A549 (cell line): Measurements from ENCODE around the gene GFPT1.

Experiments
- BCL3 ChIP-seq: fragments of >200 bp; sonication (Bioruptor Twin); formaldehyde crosslinking; IDR thresholded peaks from 3 replicates; pipeline ENCODE4 v1.6.1; 2016
- CEBPB ChIP-seq, 2 experiments: fragments of >200 bp in 1 of 2; sonication (Bioruptor Twin) in 1 of 2; formaldehyde crosslinking in 1 of 2; IDR thresholded peaks; 2 replicates each; pipeline ENCODE4 v1.6.1; 2012 to 2016
- CTCF ChIP-seq: fragments of >200 bp; sonication (Bioruptor Twin); formaldehyde crosslinking; IDR thresholded peaks from 3 replicates; pipeline ENCODE4 v1.5.1; 2016
- EHMT2 ChIP-seq: fragments of 200-600 bp; sonication (generic); IDR thresholded peaks from 2 replicates; pipeline ENCODE4 v1.6.1; 2016; ENCODE audit warnings: antibody characterized with exemption, low read depth, mild to moderate bottlenecking, moderate library complexity
- EP300 ChIP-seq, 2 experiments: fragments of >200 bp; sonication (Bioruptor Twin); formaldehyde crosslinking; IDR thresholded peaks; 2 replicates in 1 of 2; 3 replicates in 1 of 2; pipeline ENCODE4 v1.6.1; 2016 to 2017
- ESRRA ChIP-seq: fragments of 150-350 bp; IDR thresholded peaks from 2 replicates; pipeline ENCODE4 v1.6.1; 2014; ENCODE audit warnings: mild to moderate bottlenecking, low read length, borderline replicate concordance
- JUN ChIP-seq, 2 experiments: fragments of >200 bp; sonication (Bioruptor Twin); formaldehyde crosslinking; IDR thresholded peaks; 2 replicates in 1 of 2; 3 replicates in 1 of 2; pipeline ENCODE4 v1.6.1; 2016 to 2017
- KDM5A ChIP-seq: fragments of 200-600 bp; sonication (generic); IDR thresholded peaks from 2 replicates; pipeline ENCODE4 v1.6.1; 2016; ENCODE audit warnings: antibody characterized with exemption, mild to moderate bottlenecking
- POLR2A ChIP-seq: IDR thresholded peaks from 2 replicates; pipeline ENCODE4 v1.6.1; 2012; ENCODE audit warnings: mild to moderate bottlenecking, low read length
- RAD21 ChIP-seq, 2 experiments: fragments of >200 bp in 1 of 2; sonication (Bioruptor Twin) in 1 of 2; formaldehyde crosslinking in 1 of 2; IDR thresholded peaks in 1 of 2; conservative IDR thresholded peaks in 1 of 2; 2 replicates in 1 of 2; 3 replicates in 1 of 2; pipeline ENCODE4 v1.6.1; 2012 to 2018; ENCODE audit warnings: inconsistent platforms in 1 of 2
- SREBF2 ChIP-seq: fragments of 450-650 bp; IDR thresholded peaks from 2 replicates; pipeline ENCODE4 v1.6.1; 2014; ENCODE audit warnings: mild to moderate bottlenecking, moderate library complexity
- USF2 ChIP-seq: fragments of 450-650 bp; IDR thresholded peaks from 2 replicates; pipeline ENCODE4 v1.6.1; 2014; ENCODE audit warnings: antibody characterized with exemption
- ZFP36 ChIP-seq: fragments of 450-650 bp; IDR thresholded peaks from 2 replicates; pipeline ENCODE4 v1.6.1; 2014; ENCODE audit warnings: borderline replicate concordance; ENCODE audit not compliant: partially characterized antibody
- TF ChIP-seq, protein P1 (sequence below): IDR thresholded peaks from 2 replicates; pipeline ENCODE4 v1.6.1; 2012

DNA sequence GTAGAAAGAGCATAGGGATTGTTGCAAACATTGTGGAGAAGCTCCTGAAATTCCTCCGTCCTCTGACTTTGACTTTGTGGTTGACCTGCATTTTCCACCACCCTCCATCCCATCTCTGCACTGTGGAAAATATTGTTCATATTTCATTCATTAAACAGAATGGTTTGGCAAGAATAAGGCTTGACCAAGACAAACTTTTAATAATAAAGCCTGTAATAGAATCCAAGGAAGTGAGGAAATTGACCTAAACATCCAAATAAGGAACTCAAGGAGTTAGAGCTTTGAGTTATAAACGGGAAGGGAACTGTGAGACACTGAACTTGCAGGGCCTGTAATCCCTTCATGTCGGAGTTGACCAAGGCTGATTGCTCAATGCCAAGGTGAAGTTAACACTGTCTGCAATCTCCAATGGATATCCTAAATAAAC, 115.2 kb downstream of the GFPT1 start:
- TF ChIP-seq CTCF (no peak), CEBPB (IDR thresholded peaks at IDR 0.05) (no peak), EHMT2 (no peak), EP300 (IDR thresholded peaks at IDR 0.05) (no peak), POLR2A (no peak), ESRRA (no peak), ZFP36 (no peak), SREBF2 (no peak), JUN (IDR thresholded peaks at IDR 0.05) (no peak), RAD21 (conservative IDR thresholded peaks at IDR 0.05 in 1 of 2, IDR thresholded peaks at IDR 0.05 in 1 of 2) (no peak), USF2 (no peak), BCL3 (no peak), KDM5A (no peak)
- TF ChIP-seq, protein P1, sequence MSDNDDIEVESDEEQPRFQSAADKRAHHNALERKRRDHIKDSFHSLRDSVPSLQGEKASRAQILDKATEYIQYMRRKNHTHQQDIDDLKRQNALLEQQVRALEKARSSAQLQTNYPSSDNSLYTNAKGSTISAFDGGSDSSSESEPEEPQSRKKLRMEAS: no peak
